Jurkat, Clone E6-1 (cell line): ENCODE measurements around the gene SS18L1.

ENCODE experiments used
- DNase-seq: peaks from one replicate; pipeline ENCODE4 v3.0.0-alpha.2; 2011; ENCODE audit warnings: low read depth, low spot score
- H3K4me3 ChIP-seq: 2 replicates; pipeline ENCODE4 v1.5.1; 2011; ENCODE audit warnings: mild to moderate bottlenecking, low read length, control low read depth, moderate library complexity

The SS18L1 gene

GRCh38 chr20:62118113-62119043, 25.2 kb upstream of the SS18L1 start:
- DNase-seq: no peak
- peak overlapping the region; percentile 21; the same call in 1 of the 2 replicates for H3K4me3 ChIP-seq

GRCh38 chr20:62119115-62119514, 24.5 kb upstream of the SS18L1 start:
- no peak for DNase-seq
- H3K4me3 ChIP-seq: no peak overlapping the region

- DNase-seq: no peak
- H3K4me3 ChIP-seq: no peak overlapping the region
These were observed 23.8 kb upstream of the SS18L1 start for GRCh38 chr20:62119591-62120364.

- no peak overlapping the region for H3K4me3 ChIP-seq
- DNase-seq: no peak
These were observed 23.2 kb upstream of the SS18L1 start for GRCh38 chr20:62120365-62120762.

GRCh38 chr20:62120990-62121775, 22.4 kb upstream of the SS18L1 start:
- no peak for DNase-seq
- H3K4me3 ChIP-seq: peak overlapping the region; percentile 59

- peak; percentile 92 for DNase-seq
- peak within 1 kb of the TSS; percentile 68 for H3K4me3 ChIP-seq
These were observed 21.6 kb upstream of the SS18L1 start, which contains the start of gene LSM14B for GRCh38 chr20:62121776-62122653. Gene LSM14B, plus strand, starts transcription at chr20:62122475. Its CDS starts 192 bp downstream, at chr20:62122667.

GRCh38 chr20:62122654-62123449, 20.7 kb upstream of the SS18L1 start:
- peak overlapping the region; percentile 68 for H3K4me3 ChIP-seq
- DNase-seq: no peak

GRCh38 chr20:62123450-62124118, 20.0 kb upstream of the SS18L1 start:
- DNase-seq: no peak
- peak overlapping the region; percentile 68 for H3K4me3 ChIP-seq

- no peak for DNase-seq
- H3K4me3 ChIP-seq: no peak overlapping the region
These were observed 17.4 kb upstream of the SS18L1 start for GRCh38 chr20:62126141-62126540.

GRCh38 chr20:62127799-62128198, 15.8 kb upstream of the SS18L1 start:
- H3K4me3 ChIP-seq: no peak overlapping the region
- no peak for DNase-seq

- H3K4me3 ChIP-seq: no peak overlapping the region
- DNase-seq: no peak
These were observed 15.1 kb upstream of the SS18L1 start for GRCh38 chr20:62128502-62128901.

GRCh38 chr20:62129731-62130531, 13.6 kb upstream of the SS18L1 start:
- H3K4me3 ChIP-seq: no peak overlapping the region
- DNase-seq: no peak

- no peak for DNase-seq
These were observed 11.8 kb upstream of the SS18L1 start for GRCh38 chr20:62131560-62132320.

GRCh38 chr20:62132421-62132820, 11.1 kb upstream of the SS18L1 start:
- no peak for DNase-seq
- no peak overlapping the region for H3K4me3 ChIP-seq

More at GRCh38 chr20:62131560-62132320, 11.8 kb upstream of the SS18L1 start:
- no peak overlapping the region for H3K4me3 ChIP-seq

GRCh38 chr20:62133051-62133845, 10.3 kb upstream of the SS18L1 start:
- H3K4me3 ChIP-seq: no peak overlapping the region
- no peak for DNase-seq
